ENCODE data around the gene RAB12.
"Not testable (repeated sequence)": the region's sequence is repeated elsewhere in the genome, so short reads cannot be mapped to it uniquely, and the experiment has no call there.

RAB12 gene

GRCh38 chr18:8651478-8652261, 42.4 kb downstream of the RAB12 start:
- not testable (repeated sequence) for FAIRE-seq

DNA sequence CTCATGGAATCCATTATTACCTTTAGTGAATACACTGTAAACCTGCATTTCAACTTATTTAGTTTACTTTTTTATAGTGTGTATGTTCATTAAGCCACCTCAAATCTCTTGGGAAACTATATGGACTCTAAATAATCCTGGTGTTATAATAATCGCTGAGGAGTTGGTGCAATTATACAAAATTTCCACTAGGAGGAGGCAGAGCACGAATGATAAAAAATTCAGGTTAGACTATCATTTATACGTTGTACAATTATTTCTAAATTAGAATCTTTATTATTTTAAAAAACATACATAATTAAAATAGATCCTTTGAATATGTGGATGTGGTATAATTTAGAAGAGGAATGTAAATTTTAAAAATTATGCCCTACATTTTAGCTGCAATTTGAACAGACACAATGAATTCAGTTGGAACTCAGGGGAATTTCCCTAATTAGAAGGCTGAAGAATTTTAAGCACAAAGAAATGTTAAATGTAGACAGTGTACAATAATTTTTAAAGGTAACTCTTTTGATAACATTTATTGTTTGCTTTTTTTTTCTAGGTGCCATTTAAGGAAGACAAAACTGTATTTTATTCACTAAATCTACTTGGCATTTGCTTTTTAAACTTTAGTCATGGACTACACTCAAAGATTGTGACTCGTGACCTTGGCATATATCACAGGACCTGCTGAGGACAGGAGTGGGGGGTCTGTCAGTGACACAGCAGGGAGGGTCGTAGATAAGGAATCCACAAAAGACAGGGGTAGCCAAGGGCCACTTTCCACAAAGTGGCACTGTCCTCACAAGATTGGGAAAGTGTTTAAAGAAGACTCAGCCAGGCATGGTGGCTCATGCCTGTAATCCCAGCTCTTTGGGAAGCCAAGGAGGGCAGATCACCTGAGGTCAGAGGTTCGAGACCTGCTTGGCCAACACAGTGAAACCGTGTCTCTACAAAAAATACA, 45.5 kb downstream of the RAB12 start:
- peak; percentile 92 for FAIRE-seq

- FAIRE-seq: no peak
These were observed 47.0 kb downstream of the RAB12 start for GRCh38 chr18:8656232-8656631.

- FAIRE-seq: no peak
These were observed 48.0 kb downstream of the RAB12 start for GRCh38 chr18:8657050-8657820.

- FAIRE-seq: no peak
These were observed 48.7 kb downstream of the RAB12 start for GRCh38 chr18:8657873-8658470.

DNA sequence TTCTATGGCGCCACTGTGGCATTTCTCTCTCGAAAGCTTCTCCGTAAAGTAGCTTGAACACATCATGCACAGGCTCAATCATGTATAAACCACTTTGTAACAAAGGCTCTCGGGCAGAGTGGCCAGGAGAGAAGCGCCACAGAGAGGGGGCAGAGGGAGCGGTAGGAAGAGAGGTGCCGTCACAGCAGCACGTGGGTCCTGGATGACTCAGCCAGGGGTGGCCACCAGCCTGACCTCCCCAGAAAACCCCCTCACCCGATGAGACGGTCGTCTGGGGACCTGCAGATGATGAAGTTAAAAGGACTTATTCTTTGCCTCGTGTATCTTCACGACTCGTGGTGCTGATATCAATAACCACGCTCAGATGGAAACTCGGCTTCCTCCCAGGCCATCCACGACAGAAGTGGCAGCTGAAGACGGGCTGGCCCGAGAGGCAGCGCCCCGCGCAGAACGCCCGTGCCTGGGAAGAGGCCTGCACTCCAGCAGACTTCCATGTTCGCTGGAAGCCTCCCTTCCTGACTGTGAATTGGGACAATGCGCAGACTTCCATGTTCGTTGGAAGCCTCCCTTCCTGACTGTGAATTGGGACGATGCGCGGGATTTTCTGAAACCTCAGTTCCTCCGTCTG, 49.7 kb downstream of the RAB12 start:
- FAIRE-seq: no peak

GRCh38 chr18:8659609-8660242, 50.5 kb downstream of the RAB12 start:
- no peak for FAIRE-seq

- FAIRE-seq: no peak
These were observed 51.1 kb downstream of the RAB12 start for GRCh38 chr18:8660316-8660715.

- FAIRE-seq: no peak
These were observed 52.7 kb downstream of the RAB12 start for GRCh38 chr18:8661754-8662559.

DNA sequence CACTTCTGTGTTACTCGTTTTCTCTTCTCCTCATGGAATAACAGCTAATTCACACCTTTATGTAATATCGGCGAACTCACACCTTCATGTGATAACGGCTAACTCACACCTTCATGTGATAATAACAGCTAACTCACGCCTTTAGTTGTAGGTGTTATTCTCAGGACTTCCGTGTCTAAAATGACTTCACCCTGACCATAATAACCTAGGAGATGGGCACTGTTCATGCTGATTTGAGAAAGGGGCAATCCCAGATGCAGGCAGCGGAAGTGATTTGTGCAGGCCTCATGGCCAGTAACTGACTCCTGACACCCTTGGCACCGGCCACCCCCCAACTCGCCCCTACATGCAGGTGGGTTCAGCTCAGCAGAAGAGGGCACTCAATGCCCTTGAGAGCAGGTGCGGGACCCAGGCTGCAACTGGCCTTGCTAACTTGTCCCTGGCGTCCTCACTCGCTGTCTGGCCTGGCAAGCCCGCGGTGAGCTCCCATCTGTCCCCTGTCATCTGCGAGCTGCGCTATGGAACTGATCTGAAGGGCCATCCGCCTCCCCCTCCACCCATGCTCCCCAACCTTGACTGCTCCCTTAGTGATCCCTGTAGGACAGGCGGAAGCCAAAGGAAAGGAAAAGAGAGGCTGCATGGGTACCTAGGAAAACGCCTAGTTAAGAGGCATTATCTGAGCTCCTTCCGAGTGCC, 53.5 kb downstream of the RAB12 start:
- FAIRE-seq: no peak

- FAIRE-seq: no peak
These were observed 58.6 kb downstream of the RAB12 start for GRCh38 chr18:8667846-8668245.

DNA sequence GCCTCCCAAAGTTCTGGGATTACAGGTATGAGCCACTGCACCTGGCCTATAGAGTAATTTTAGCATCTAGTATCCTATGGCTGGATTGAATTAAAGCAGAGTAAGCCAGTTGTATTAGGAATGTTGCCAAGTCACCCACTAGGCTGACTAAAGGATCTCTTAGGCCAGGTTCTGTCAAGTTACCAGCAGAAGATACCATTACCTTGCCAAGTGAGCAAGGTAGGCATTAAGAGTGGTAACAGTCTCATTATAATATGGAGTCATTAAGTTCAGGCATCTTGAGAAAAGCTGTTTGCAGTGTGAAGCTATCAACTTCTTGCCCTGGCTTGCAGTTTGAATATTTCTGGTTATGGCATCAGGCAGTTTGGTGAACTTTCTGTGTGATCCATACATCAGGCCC, 59.1 kb downstream of the RAB12 start:
- no peak for FAIRE-seq

- no peak for FAIRE-seq
These were observed 60.3 kb downstream of the RAB12 start for GRCh38 chr18:8669571-8669970.

GRCh38 chr18:8673256-8674209, 64.3 kb downstream of the RAB12 start:
- no peak for FAIRE-seq

GRCh38 chr18:8675057-8675456, 65.8 kb downstream of the RAB12 start:
- FAIRE-seq: no peak

DNA sequence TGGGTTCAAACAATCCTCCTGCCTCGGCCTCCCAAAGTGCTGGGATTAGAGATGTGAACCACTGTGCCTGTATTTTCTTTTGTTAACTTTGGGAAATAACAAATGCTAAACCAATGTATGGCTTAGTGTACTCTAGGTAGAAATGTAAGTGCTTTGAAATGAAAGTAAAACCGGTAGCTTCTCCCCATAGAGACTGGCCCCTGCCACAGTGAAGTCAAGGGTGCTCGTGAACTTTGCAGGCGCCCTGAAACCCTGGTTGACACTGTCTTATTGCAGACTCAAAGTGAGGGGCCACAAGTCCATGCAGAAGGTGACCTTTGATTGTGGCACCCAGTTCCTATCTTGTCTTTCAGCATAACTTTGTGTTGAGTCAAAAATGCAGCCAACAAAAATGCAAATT, 72.0 kb downstream of the RAB12 start:
- no peak for FAIRE-seq

DNA sequence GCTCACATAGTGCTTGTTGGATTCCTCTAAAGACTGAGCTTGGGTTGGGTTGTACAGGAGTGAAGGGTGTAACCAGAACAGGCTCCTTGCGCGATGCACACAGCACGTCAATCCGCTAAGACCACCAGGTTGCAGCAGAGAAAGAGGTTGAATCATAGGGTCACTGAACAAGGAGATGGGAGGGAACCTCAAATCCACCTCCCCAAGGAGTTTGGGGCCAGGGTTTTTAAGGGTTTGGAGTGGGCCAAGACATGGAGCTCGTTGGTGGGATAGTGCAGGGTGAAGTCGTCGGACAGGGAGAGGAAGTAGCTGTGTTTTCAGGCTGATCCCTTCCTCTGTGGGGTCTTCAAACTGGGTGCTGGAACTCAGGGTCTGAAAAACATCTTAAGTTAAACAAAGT, 75.3 kb downstream of the RAB12 start:
- FAIRE-seq: no peak

GRCh38 chr18:8685141-8685913, 76.1 kb downstream of the RAB12 start:
- FAIRE-seq: no peak

Measured in endometrium (tissue), 2 donors.